GF-D8 (cell line): ENCODE measurements around the gene APLP2.
"Not testable (repeated sequence)": the region's sequence is repeated elsewhere in the genome, so short reads cannot be mapped to it uniquely, and the experiment has no call there.

Source experiments
- DNase-seq: peaks from one replicate; lab custom pipeline; 2025; lab: John Stamatoyannopoulos, UW

The APLP2 gene

GRCh38 chr11:130172001-130172400 lies 102.3 kb downstream of the APLP2 start:
- not testable (repeated sequence) for DNase-seq

GRCh38 chr11:130174642-130175041 lies 104.9 kb downstream of the APLP2 start:
- no peak for DNase-seq

- no peak for DNase-seq
These were observed 106.2 kb downstream of the APLP2 start for GRCh38 chr11:130175898-130176297.

GRCh38 chr11:130177782-130178181 lies 108.1 kb downstream of the APLP2 start:
- DNase-seq: no peak

GRCh38 chr11:130178441-130179339 lies 109.0 kb downstream of the APLP2 start:
- DNase-seq: no peak

GRCh38 chr11:130179396-130180306 lies 110.0 kb downstream of the APLP2 start:
- DNase-seq: no peak

GRCh38 chr11:130180491-130180890 lies 110.8 kb downstream of the APLP2 start:
- DNase-seq: no peak

- no peak for DNase-seq
These were observed 111.2 kb downstream of the APLP2 start for GRCh38 chr11:130180896-130181294.

GRCh38 chr11:130181295-130182272 lies 111.9 kb downstream of the APLP2 start:
- no peak for DNase-seq

GRCh38 chr11:130183878-130184610 lies 114.3 kb downstream of the APLP2 start:
- no peak for DNase-seq

- DNase-seq: no peak
These were observed 117.4 kb downstream of the APLP2 start for GRCh38 chr11:130187096-130187495.

- no peak for DNase-seq
These were observed 118.4 kb downstream of the APLP2 start for GRCh38 chr11:130188047-130188446.

GRCh38 chr11:130188585-130189347 lies 119.1 kb downstream of the APLP2 start:
- DNase-seq: no peak

- DNase-seq: no peak
These were observed 120.0 kb downstream of the APLP2 start for GRCh38 chr11:130189492-130190210.

GRCh38 chr11:130190371-130190881 lies 120.7 kb downstream of the APLP2 start:
- no peak for DNase-seq

GRCh38 chr11:130191896-130192295 lies 122.2 kb downstream of the APLP2 start:
- DNase-seq: no peak

GRCh38 chr11:130192845-130193267 lies 123.2 kb downstream of the APLP2 start:
- no peak for DNase-seq

- DNase-seq: not testable (repeated sequence)
These were observed 123.9 kb downstream of the APLP2 start for GRCh38 chr11:130193551-130193950.
